Measurements from ENCODE around the gene MAP4. TPM values are rescaled to one million over a fixed set of nuclear protein-coding genes. Genes with fewer than 3 reads are reported as not detected.

MAP4 gene
- total RNA-seq, 1 experiment from 2014 or later, result 88.0 TPM

- Histone ChIP-seq H3K4me1 (replicated peaks) (peaks cover 7% of the 10 kb centered on the region), H3K36me3 (peaks cover 86% of the 10 kb centered on the region), H3K27ac (no peak overlapping the region), H3K4me3 (no peak overlapping the region), H3K9me3 (replicated peaks) (no peaks in the 10 kb centered on the region), H3K27me3 (replicated peaks) (no peaks in the 10 kb centered on the region)
- no peak for DNase-seq (ENCODE audit: low read depth in 1 of 2, low spot score in 2 of 2)
Measured at GRCh38 chr3:47912006-47912504, 104.2 kb downstream of the MAP4 start.

GRCh38 chr3:47910777-47911440 lies 105.3 kb downstream of the MAP4 start:
- no peak overlapping the region for H3K27ac ChIP-seq
- H3K27me3 ChIP-seq (replicated peaks), result no peaks in the 10 kb centered on the region
- peaks cover 7% of the 10 kb centered on the region for H3K4me1 ChIP-seq (replicated peaks)
- peaks cover 81% of the 10 kb centered on the region for H3K36me3 ChIP-seq
- H3K9me3 ChIP-seq (replicated peaks), result no peaks in the 10 kb centered on the region
- peak in 1 of 2 experiments; percentile 47 for DNase-seq (ENCODE audit: low read depth in 1 of 2, low spot score in 2 of 2)
- H3K4me3 ChIP-seq, result no peak overlapping the region

- Histone ChIP-seq H3K36me3 (peaks cover 76% of the 10 kb centered on the region), H3K27me3 (replicated peaks) (no peaks in the 10 kb centered on the region), H3K4me3 (no peak overlapping the region), H3K27ac (no peak overlapping the region), H3K9me3 (replicated peaks) (no peaks in the 10 kb centered on the region), H3K4me1 (replicated peaks) (peaks cover 7% of the 10 kb centered on the region)
- no peak for DNase-seq (ENCODE audit: low read depth in 1 of 2, low spot score in 2 of 2)
Measured at GRCh38 chr3:47910233-47910632, 106.0 kb downstream of the MAP4 start.

GRCh38 chr3:47909607-47910006 lies 106.6 kb downstream of the MAP4 start:
- no peak overlapping the region for H3K27ac ChIP-seq
- no peaks in the 10 kb centered on the region for H3K27me3 ChIP-seq (replicated peaks)
- no peak for DNase-seq (ENCODE audit: low read depth in 1 of 2, low spot score in 2 of 2)
- H3K36me3 ChIP-seq, result peaks cover 76% of the 10 kb centered on the region
- H3K4me3 ChIP-seq, result no peak overlapping the region
- no peaks in the 10 kb centered on the region for H3K9me3 ChIP-seq (replicated peaks)
- H3K4me1 ChIP-seq (replicated peaks), result peaks cover 7% of the 10 kb centered on the region

- Histone ChIP-seq H3K4me1 (replicated peaks) (peaks cover 7% of the 10 kb centered on the region), H3K36me3 (peaks cover 70% of the 10 kb centered on the region), H3K9me3 (replicated peaks) (no peaks in the 10 kb centered on the region), H3K4me3 (no peak overlapping the region), H3K27ac (no peak overlapping the region), H3K27me3 (replicated peaks) (no peaks in the 10 kb centered on the region)
- DNase-seq (ENCODE audit: low read depth in 1 of 2, low spot score in 2 of 2), result no peak
Measured at GRCh38 chr3:47908744-47909143, 107.5 kb downstream of the MAP4 start.

GRCh38 chr3:47907784-47908183 lies 108.4 kb downstream of the MAP4 start:
- DNase-seq (ENCODE audit: low read depth in 1 of 2, low spot score in 2 of 2), result no peak
- Histone ChIP-seq H3K36me3 (peaks cover 62% of the 10 kb centered on the region), H3K27ac (no peak overlapping the region), H3K9me3 (replicated peaks) (no peaks in the 10 kb centered on the region), H3K4me3 (no peak overlapping the region), H3K27me3 (replicated peaks) (no peaks in the 10 kb centered on the region), H3K4me1 (replicated peaks) (peaks cover 7% of the 10 kb centered on the region)

- DNase-seq (ENCODE audit: low read depth in 1 of 2, low spot score in 2 of 2), result no peak
- no peaks in the 10 kb centered on the region for H3K4me1 ChIP-seq (replicated peaks)
- no peak overlapping the region for H3K27ac ChIP-seq
Measured at GRCh38 chr3:47902746-47903145, 113.5 kb downstream of the MAP4 start.

GRCh38 chr3:47901280-47901833 lies 114.9 kb downstream of the MAP4 start:
- Histone ChIP-seq H3K36me3 (peaks cover 48% of the 10 kb centered on the region), H3K27me3 (replicated peaks) (no peaks in the 10 kb centered on the region), H3K27ac (no peak overlapping the region), H3K4me1 (replicated peaks) (no peaks in the 10 kb centered on the region), H3K9me3 (replicated peaks) (no peaks in the 10 kb centered on the region), H3K4me3 (no peak overlapping the region)
- DNase-seq (ENCODE audit: low read depth in 1 of 2, low spot score in 2 of 2), result no peak

More at GRCh38 chr3:47902746-47903145, 113.5 kb downstream of the MAP4 start:
- H3K27me3 ChIP-seq (replicated peaks), result no peaks in the 10 kb centered on the region
- no peaks in the 10 kb centered on the region for H3K9me3 ChIP-seq (replicated peaks)
- H3K4me3 ChIP-seq, result no peak overlapping the region
- peaks cover 50% of the 10 kb centered on the region for H3K36me3 ChIP-seq

GRCh38 chr3:47899495-47900108 lies 116.6 kb downstream of the MAP4 start:
- Histone ChIP-seq H3K9me3 (replicated peaks) (no peaks in the 10 kb centered on the region), H3K27me3 (replicated peaks) (no peaks in the 10 kb centered on the region), H3K4me3 (no peak overlapping the region), H3K36me3 (peaks cover 46% of the 10 kb centered on the region), H3K4me1 (replicated peaks) (no peaks in the 10 kb centered on the region), H3K27ac (no peak overlapping the region)
- DNase-seq (ENCODE audit: low read depth in 1 of 2, low spot score in 2 of 2), result no peak

GRCh38 chr3:47897954-47898353 lies 118.3 kb downstream of the MAP4 start:
- DNase-seq (ENCODE audit: low read depth in 1 of 2, low spot score in 2 of 2), result no peak
- H3K36me3 ChIP-seq, result peaks cover 50% of the 10 kb centered on the region
- H3K27me3 ChIP-seq (replicated peaks), result no peaks in the 10 kb centered on the region
- no peak overlapping the region for H3K27ac ChIP-seq
- no peak overlapping the region for H3K4me3 ChIP-seq
- no peaks in the 10 kb centered on the region for H3K4me1 ChIP-seq (replicated peaks)
- no peaks in the 10 kb centered on the region for H3K9me3 ChIP-seq (replicated peaks)

- no peak for DNase-seq (ENCODE audit: low read depth in 1 of 2, low spot score in 2 of 2)
- Histone ChIP-seq H3K36me3 (peaks cover 51% of the 10 kb centered on the region), H3K27ac (no peak overlapping the region)
Measured at GRCh38 chr3:47896736-47897135, 119.5 kb downstream of the MAP4 start.

GRCh38 chr3:47895241-47895640 lies 121.0 kb downstream of the MAP4 start:
- DNase-seq (ENCODE audit: low read depth in 1 of 2, low spot score in 2 of 2), result no peak
- H3K4me3 ChIP-seq, result no peak overlapping the region
- H3K36me3 ChIP-seq, result peaks cover 54% of the 10 kb centered on the region
- no peaks in the 10 kb centered on the region for H3K9me3 ChIP-seq (replicated peaks)
- no peak overlapping the region for H3K27ac ChIP-seq
- no peaks in the 10 kb centered on the region for H3K27me3 ChIP-seq (replicated peaks)
- no peaks in the 10 kb centered on the region for H3K4me1 ChIP-seq (replicated peaks)

More at GRCh38 chr3:47896736-47897135, 119.5 kb downstream of the MAP4 start:
- no peaks in the 10 kb centered on the region for H3K4me1 ChIP-seq (replicated peaks)
- no peaks in the 10 kb centered on the region for H3K27me3 ChIP-seq (replicated peaks)
- no peaks in the 10 kb centered on the region for H3K9me3 ChIP-seq (replicated peaks)
- H3K4me3 ChIP-seq, result no peak overlapping the region

GRCh38 chr3:47892286-47893040 lies 123.8 kb downstream of the MAP4 start:
- Histone ChIP-seq H3K27me3 (replicated peaks) (no peaks in the 10 kb centered on the region), H3K27ac (no peak overlapping the region), H3K4me3 (no peak overlapping the region), H3K4me1 (replicated peaks) (no peaks in the 10 kb centered on the region), H3K36me3 (peaks cover 55% of the 10 kb centered on the region), H3K9me3 (replicated peaks) (no peaks in the 10 kb centered on the region)
- no peak for DNase-seq (ENCODE audit: low read depth in 1 of 2, low spot score in 2 of 2)

- Histone ChIP-seq H3K36me3 (peaks cover 53% of the 10 kb centered on the region), H3K4me3 (no peak overlapping the region), H3K9me3 (replicated peaks) (no peaks in the 10 kb centered on the region), H3K4me1 (replicated peaks) (no peaks in the 10 kb centered on the region), H3K27me3 (replicated peaks) (no peaks in the 10 kb centered on the region), H3K27ac (no peak overlapping the region)
- no peak for DNase-seq (ENCODE audit: low read depth in 1 of 2, low spot score in 2 of 2)
Measured at GRCh38 chr3:47891613-47892005, 124.6 kb downstream of the MAP4 start.
